Epithelial cell of proximal tubule (primary cell): ENCODE measurements around the gene CES3. TPM values are rescaled to one million over a fixed set of nuclear protein-coding genes. Genes with fewer than 3 reads are reported as not detected.

Experiments used
- DNase-seq: peaks from one replicate; pipeline ENCODE4 v3.0.0-alpha.2; 2011; ENCODE audit warnings: low read depth
- H3K4me3 ChIP-seq: 2 replicates; pipeline ENCODE4 v1.5.1; 2011; ENCODE audit warnings: low read depth, mild to moderate bottlenecking, low read length
- total RNA-seq: library from RNA; depleted of rRNA; stranded (reverse); fragments of >200 nt; gene quantifications from 2 replicates; pipeline ENCODE4 v1.2.3, GENCODE V29; 2015
- TF ChIP-seq, protein P1 (sequence below): conservative IDR thresholded peaks from 2 replicates; pipeline ENCODE4 v1.5.1; 2012; ENCODE audit warnings: low read depth, mild to moderate bottlenecking, low read length

CES3 gene
- total RNA-seq, 1 donor from 2014 or later, result 0.75 TPM

DNA sequence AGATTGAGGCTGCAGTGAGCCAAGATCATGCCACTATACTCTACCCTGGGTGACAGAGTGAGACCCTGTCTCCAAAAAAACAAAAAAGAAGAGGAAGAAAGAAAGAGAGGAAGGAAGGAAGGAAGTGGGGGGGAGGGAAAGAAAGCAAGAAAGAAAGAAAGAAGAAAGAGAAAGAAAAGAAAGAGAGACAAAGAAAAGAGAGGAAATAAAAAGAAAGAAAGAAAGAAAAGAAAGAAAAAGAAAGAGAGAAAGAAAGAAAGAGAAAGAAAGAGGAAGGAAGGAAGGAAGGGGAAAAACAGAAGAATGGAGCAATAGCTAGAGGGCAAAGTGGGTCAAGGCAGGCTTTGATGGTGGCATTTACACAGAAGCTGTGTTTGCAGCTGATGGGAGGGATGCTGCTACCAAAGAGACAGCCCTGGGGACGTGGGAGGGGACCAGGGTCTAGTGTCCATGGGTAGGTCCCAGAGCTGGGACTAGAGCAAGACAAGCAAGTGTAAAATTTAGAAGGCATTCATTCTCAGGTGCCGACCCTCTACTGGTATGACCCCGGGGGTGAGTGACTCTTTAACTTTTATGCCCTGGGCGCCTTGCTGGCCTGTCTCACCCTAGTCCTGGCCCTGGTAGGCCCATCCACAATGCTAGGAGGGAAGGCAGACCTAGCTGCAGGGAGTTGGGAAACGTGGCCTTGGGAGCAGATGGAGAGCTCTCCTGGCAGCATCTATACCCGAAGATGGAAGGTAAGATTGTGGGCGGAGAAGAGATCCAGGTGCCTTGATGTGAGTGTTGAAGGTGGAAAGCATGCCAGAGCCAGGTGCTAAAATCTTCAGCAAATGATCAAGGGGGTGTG lies 2.0 kb upstream of the CES3 start:
- no peak overlapping the region for H3K4me3 ChIP-seq
- TF ChIP-seq, protein P1, sequence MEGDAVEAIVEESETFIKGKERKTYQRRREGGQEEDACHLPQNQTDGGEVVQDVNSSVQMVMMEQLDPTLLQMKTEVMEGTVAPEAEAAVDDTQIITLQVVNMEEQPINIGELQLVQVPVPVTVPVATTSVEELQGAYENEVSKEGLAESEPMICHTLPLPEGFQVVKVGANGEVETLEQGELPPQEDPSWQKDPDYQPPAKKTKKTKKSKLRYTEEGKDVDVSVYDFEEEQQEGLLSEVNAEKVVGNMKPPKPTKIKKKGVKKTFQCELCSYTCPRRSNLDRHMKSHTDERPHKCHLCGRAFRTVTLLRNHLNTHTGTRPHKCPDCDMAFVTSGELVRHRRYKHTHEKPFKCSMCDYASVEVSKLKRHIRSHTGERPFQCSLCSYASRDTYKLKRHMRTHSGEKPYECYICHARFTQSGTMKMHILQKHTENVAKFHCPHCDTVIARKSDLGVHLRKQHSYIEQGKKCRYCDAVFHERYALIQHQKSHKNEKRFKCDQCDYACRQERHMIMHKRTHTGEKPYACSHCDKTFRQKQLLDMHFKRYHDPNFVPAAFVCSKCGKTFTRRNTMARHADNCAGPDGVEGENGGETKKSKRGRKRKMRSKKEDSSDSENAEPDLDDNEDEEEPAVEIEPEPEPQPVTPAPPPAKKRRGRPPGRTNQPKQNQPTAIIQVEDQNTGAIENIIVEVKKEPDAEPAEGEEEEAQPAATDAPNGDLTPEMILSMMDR, result no peak
- no peak for DNase-seq

DNA sequence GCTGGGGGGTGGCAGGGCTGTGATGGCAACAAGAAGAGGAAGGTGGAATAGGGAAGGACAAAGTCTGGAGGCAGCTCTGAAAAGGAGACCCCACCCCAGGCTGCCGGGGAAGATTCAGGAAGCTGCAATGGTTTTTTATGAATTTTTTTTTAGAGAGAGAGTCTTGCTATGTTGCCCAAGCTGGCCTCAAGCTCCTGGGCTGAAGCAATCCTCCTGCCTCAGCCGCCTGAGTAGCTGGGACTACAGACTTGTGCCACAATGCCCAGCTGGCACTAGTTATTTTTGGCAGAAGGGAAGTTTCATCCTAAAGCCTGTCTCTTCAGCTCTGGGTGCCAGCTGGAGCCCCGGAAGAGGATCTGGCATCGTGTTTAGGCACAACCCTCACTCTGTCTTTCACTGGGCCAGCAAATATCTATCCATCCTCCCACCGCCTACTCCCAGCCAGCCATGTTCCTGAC lies 1.3 kb upstream of the CES3 start:
- TF ChIP-seq, protein P1, result no peak
- H3K4me3 ChIP-seq, result no peak overlapping the region
- DNase-seq, result no peak

DNA sequence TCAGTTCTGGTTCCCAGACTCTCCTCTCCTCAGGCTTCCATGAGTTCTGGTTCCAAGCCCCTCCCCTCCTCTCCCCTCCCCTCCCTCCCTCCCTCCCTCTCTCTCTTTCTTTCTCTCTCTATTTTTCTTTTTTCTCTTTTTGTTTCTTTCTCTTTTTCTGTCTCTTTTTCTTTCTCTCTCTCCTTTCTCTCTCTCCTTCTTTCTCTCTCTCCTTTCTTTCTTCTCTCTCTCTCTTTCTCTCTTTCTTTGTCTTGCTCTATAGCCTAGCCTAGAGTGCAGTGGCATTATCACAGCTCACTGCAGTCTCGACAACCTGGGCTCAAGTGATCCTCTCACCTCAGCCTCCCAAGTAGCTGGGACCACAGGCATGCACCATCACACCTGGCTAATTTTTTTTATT lies 796 bp upstream of the CES3 start:
- no peak overlapping the region for H3K4me3 ChIP-seq
- DNase-seq, result no peak
- TF ChIP-seq, protein P1, result no peak

DNA sequence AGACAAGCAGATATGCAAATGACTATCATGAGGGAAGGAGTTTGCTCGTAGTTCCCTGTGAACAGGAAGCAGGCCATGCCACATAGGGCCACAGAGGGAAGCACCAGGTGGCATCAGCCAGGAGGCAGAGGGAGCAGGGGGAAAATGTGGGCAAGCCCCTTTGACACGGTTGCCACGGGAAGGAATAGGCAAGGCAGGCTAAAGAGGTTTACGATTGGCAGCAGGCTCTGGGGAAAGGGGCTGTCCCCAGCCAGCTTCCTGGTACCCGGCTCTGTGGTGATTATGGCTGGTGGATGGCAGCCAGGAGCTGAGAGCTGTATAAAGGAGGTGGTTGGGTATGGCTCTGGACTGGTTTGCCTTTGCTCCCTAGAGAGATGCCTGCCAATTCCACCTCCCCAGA lies 848 bp downstream of the CES3 start:
- no peak for DNase-seq
- H3K4me3 ChIP-seq, result peak overlapping the region; percentile 57
- TF ChIP-seq, protein P1, result no peak

DNA sequence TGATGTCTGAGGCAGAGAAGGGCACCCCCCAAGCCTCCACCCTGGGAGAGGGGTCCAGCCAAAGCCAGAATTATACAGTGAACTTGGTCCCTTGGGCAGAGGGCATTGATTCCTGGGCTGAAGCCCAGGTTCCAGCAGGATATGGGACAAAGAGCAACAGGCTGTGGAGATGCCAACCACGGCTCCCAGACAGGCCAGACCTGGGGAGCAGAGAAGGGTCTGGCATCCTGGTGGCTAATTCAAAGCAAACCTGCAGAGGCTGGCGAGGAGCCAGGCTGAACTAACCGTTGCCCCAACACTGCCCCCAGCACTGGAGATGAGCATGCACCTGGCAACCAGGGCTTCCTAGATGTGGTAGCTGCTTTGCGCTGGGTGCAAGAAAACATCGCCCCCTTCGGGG lies 3.0 kb downstream of the CES3 start:
- no peak overlapping the region for H3K4me3 ChIP-seq
- TF ChIP-seq, protein P1, result no peak
- no peak for DNase-seq

DNA sequence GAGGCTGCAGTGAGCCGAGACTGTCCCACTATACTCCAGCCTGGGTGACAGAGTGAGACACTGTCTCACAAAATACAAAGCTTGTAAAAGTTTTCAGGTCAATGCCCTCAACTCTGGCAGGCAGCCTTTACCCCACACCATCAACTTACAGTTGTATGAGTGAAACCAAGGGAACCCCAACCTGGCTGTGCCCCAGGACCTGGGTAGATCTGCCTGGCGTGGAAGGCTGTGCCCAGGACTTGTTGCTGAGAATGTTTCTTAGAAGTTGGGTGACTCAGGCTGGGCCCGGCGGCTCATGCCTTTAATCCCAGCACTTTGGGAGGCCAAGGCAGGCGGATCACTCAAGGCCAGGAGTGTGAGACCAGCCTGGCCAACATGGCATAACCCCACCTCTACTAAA lies 7.8 kb downstream of the CES3 start:
- TF ChIP-seq, protein P1, result no peak
- H3K4me3 ChIP-seq, result no peak overlapping the region
- DNase-seq, result no peak
